ENCODE data around the gene SYNM. TPM values are rescaled to one million over a fixed set of nuclear protein-coding genes. Genes with fewer than 3 reads are reported as not detected.

Gene SYNM
- total RNA-seq, 1 donor from 2014 or later: 37.7 TPM

GRCh38 chr15:99129644-99130043 lies 24.8 kb downstream of the SYNM start:
- no peak for DNase-seq (ENCODE audit: low spot score in 2 of 2)
- peaks cover 26 to 33% of the 10 kb centered on the region in 2 donors for H3K36me3 ChIP-seq
- no peak for TF ChIP-seq CTCF (IDR thresholded peaks at IDR 0.05)

DNA sequence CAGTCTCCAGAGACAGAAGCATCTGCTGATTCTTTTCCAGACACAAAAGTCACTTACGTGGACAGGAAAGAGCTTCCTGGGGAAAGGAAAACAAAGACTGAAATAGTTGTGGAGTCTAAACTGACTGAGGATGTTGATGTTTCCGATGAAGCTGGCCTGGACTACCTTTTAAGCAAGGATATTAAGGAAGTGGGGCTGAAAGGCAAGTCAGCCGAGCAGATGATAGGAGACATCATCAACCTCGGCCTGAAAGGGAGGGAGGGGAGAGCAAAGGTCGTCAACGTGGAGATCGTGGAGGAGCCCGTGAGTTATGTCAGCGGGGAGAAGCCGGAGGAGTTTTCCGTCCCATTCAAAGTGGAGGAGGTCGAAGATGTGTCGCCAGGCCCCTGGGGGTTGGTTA lies 25.4 kb downstream of the SYNM start:
- Histone ChIP-seq H3K4me3 (no peak overlapping the region), H3K9me3 (no peaks in the 10 kb centered on the region), H3K27ac (no peak overlapping the region), H3K27me3 (no peaks in the 10 kb centered on the region), H3K36me3 (peaks cover 26 to 33% of the 10 kb centered on the region in 2 donors), H3K4me1 (peaks cover 5 to 15% of the 10 kb centered on the region in 2 donors)
- intact Hi-C loops (cut with DNase I): no loop called here
- no peak for DNase-seq (ENCODE audit: low spot score in 2 of 2)
- no peak for TF ChIP-seq CTCF (IDR thresholded peaks at IDR 0.05)

More at GRCh38 chr15:99129644-99130043, 24.8 kb downstream of the SYNM start:
- Histone ChIP-seq H3K4me3 (no peak overlapping the region), H3K27ac (no peak overlapping the region), H3K4me1 (peaks cover 9 to 17% of the 10 kb centered on the region in 2 donors), H3K27me3 (no peaks in the 10 kb centered on the region), H3K9me3 (no peaks in the 10 kb centered on the region)
- intact Hi-C loops (cut with DNase I): no loop called here

DNA sequence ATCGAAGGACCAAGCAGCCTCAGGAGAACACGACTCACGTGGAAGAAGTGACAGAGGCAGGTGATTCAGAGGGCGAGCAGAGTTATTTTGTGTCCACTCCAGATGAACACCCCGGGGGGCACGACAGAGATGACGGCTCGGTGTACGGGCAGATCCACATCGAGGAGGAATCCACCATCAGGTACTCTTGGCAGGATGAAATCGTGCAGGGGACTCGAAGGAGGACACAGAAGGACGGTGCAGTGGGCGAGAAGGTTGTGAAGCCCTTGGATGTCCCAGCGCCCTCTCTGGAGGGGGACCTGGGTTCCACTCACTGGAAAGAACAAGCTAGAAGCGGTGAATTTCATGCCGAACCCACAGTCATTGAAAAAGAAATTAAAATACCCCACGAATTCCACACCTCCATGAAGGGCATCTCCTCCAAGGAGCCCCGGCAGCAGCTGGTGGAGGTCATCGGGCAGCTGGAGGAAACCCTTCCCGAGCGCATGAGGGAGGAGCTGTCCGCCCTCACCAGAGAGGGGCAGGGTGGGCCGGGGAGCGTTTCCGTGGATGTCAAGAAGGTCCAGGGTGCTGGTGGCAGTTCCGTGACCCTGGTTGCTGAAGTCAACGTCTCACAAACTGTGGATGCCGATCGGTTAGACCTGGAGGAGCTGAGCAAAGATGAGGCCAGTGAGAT lies 26.0 kb downstream of the SYNM start:
- Histone ChIP-seq H3K4me3 (no peak overlapping the region), H3K36me3 (peaks cover 26 to 33% of the 10 kb centered on the region in 2 donors), H3K9me3 (no peaks in the 10 kb centered on the region), H3K4me1 (peaks cover 4 to 10% of the 10 kb centered on the region in 2 donors), H3K27ac (no peak overlapping the region), H3K27me3 (no peaks in the 10 kb centered on the region)
- DNase-seq (ENCODE audit: low spot score in 2 of 2): no peak
- intact Hi-C loops (cut with DNase I): no loop called here
- no peak for TF ChIP-seq CTCF (IDR thresholded peaks at IDR 0.05)

DNA sequence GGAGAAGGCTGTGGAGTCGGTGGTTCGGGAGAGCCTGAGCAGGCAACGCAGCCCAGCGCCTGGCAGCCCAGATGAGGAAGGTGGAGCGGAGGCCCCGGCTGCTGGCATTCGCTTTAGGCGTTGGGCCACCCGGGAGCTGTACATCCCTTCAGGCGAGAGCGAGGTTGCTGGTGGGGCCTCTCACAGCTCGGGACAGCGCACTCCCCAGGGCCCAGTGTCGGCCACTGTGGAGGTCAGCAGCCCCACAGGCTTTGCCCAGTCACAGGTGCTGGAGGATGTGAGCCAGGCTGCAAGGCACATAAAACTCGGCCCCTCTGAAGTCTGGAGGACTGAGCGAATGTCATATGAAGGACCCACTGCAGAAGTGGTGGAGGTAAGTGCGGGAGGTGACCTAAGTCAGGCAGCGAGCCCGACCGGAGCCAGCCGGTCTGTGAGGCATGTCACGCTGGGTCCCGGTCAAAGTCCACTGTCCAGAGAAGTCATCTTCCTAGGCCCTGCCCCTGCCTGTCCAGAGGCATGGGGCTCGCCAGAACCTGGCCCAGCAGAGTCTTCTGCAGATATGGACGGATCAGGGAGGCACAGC lies 26.7 kb downstream of the SYNM start:
- H3K27me3 ChIP-seq: no peaks in the 10 kb centered on the region
- peaks cover 0 to 4% of the 10 kb centered on the region in 2 donors for H3K4me1 ChIP-seq

GRCh38 chr15:99132122-99132521 lies 27.2 kb downstream of the SYNM start:
- peaks cover 30 to 41% of the 10 kb centered on the region in 2 donors for H3K36me3 ChIP-seq
- no peak for TF ChIP-seq CTCF (IDR thresholded peaks at IDR 0.05)
- H3K4me1 ChIP-seq: peaks cover 0 to 4% of the 10 kb centered on the region in 2 donors
- H3K27ac ChIP-seq: no peak overlapping the region
- H3K27me3 ChIP-seq: no peaks in the 10 kb centered on the region
- no peaks in the 10 kb centered on the region for H3K9me3 ChIP-seq
- intact Hi-C loops (cut with DNase I): loop anchor here (2.0 kb wide), 1 partner anchor 43 kb away; no protein-coding TSS in a partner anchor
- no peak for DNase-seq (ENCODE audit: low spot score in 2 of 2)
- H3K4me3 ChIP-seq: no peak overlapping the region

More for the DNA sequence above, 26.7 kb downstream of the SYNM start:
- no peak for DNase-seq (ENCODE audit: low spot score in 2 of 2)
- Histone ChIP-seq H3K36me3 (peaks cover 26 to 35% of the 10 kb centered on the region in 2 donors), H3K4me3 (no peak overlapping the region), H3K9me3 (no peaks in the 10 kb centered on the region), H3K27ac (no peak overlapping the region)
- TF ChIP-seq CTCF (IDR thresholded peaks at IDR 0.05): no peak
- intact Hi-C loops (cut with DNase I): loop anchor here (2.0 kb wide), 1 partner anchor 43 kb away; no protein-coding TSS in a partner anchor
